HFF-Myc (cell line): ENCODE data around the gene SMAD3.
A peak's percentile ranks its signal among the peaks of the same experiment; 100 is the strongest.
"Not testable (repeated sequence)": the region's sequence is repeated elsewhere in the genome, so short reads cannot be mapped to it uniquely, and the experiment has no call there.

ENCODE experiments used
- DNase-seq: peaks from one replicate; pipeline ENCODE4 v3.0.0-alpha.2; 2011; ENCODE audit warnings: low read depth; ENCODE audit errors: extremely low read depth
- H3K4me3 ChIP-seq: replicated peaks from 2 replicates; pipeline ENCODE4 v1.5.1; 2011; ENCODE audit warnings: low read depth, mild to moderate bottlenecking, control low read depth, low read length
- CTCF ChIP-seq: IDR thresholded peaks from 2 replicates; pipeline ENCODE4 v1.5.1; 2012; ENCODE audit warnings: mild to moderate bottlenecking, low read depth, low read length, control low read depth; ENCODE audit errors: missing control alignments

SMAD3 gene

GRCh38 chr15:67120009-67120838 lies 54.8 kb downstream of the SMAD3 start:
- TF ChIP-seq CTCF = no peak
- no peak overlapping the region; the same call in 1 of the 2 replicates for H3K4me3 ChIP-seq
- no peak for DNase-seq

GRCh38 chr15:67120839-67121643 lies 55.6 kb downstream of the SMAD3 start:
- no peak for DNase-seq
- no peak for TF ChIP-seq CTCF
- H3K4me3 ChIP-seq = no peak overlapping the region; the same call in 1 of the 2 replicates

- no peak for DNase-seq
- no peak overlapping the region for H3K4me3 ChIP-seq
- no peak for TF ChIP-seq CTCF
These were observed 56.5 kb downstream of the SMAD3 start for GRCh38 chr15:67121644-67122605.

- DNase-seq, H3K4me3 ChIP-seq: not testable (repeated sequence)
These were observed 57.4 kb downstream of the SMAD3 start for GRCh38 chr15:67122816-67123215.

- not testable (repeated sequence) for H3K4me3 ChIP-seq
These were observed 57.9 kb downstream of the SMAD3 start for GRCh38 chr15:67123291-67123690.

GRCh38 chr15:67124111-67124510 lies 58.7 kb downstream of the SMAD3 start:
- H3K4me3 ChIP-seq = no peak overlapping the region
- DNase-seq = no peak
- no peak for TF ChIP-seq CTCF

More at GRCh38 chr15:67123291-67123690, 57.9 kb downstream of the SMAD3 start:
- DNase-seq = not testable (repeated sequence)

- peak overlapping the region; percentile 5; the same call in 1 of the 2 replicates for H3K4me3 ChIP-seq
- DNase-seq = no peak
- no peak for TF ChIP-seq CTCF
These were observed 59.6 kb downstream of the SMAD3 start for GRCh38 chr15:67124911-67125588.
